Astrocyte (in vitro differentiated cells and primary cell): Measurements from ENCODE around the gene FCN1.

Experiments used
- EZH2 ChIP-seq: IDR thresholded peaks from 2 replicates; pipeline ENCODE4 v1.6.1; 2012; ENCODE audit warnings: mild to moderate bottlenecking, low read length, inconsistent platforms; ENCODE audit not compliant: insufficient read depth
- TF ChIP-seq, protein P1 (sequence below): IDR thresholded peaks from 2 replicates; pipeline ENCODE4 v1.5.1; 2011; ENCODE audit warnings: low read depth, mild to moderate bottlenecking, inconsistent platforms, low read length, moderate library complexity; ENCODE audit not compliant: insufficient read depth

- TF ChIP-seq, protein P1, sequence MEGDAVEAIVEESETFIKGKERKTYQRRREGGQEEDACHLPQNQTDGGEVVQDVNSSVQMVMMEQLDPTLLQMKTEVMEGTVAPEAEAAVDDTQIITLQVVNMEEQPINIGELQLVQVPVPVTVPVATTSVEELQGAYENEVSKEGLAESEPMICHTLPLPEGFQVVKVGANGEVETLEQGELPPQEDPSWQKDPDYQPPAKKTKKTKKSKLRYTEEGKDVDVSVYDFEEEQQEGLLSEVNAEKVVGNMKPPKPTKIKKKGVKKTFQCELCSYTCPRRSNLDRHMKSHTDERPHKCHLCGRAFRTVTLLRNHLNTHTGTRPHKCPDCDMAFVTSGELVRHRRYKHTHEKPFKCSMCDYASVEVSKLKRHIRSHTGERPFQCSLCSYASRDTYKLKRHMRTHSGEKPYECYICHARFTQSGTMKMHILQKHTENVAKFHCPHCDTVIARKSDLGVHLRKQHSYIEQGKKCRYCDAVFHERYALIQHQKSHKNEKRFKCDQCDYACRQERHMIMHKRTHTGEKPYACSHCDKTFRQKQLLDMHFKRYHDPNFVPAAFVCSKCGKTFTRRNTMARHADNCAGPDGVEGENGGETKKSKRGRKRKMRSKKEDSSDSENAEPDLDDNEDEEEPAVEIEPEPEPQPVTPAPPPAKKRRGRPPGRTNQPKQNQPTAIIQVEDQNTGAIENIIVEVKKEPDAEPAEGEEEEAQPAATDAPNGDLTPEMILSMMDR: no peak
- TF ChIP-seq EZH2: no peak
Observed at GRCh38 chr9:134895097-134895496, 22.6 kb downstream of the FCN1 start.
